ENCODE results near the gene TREM2. TPM values are rescaled to one million over a fixed set of nuclear protein-coding genes. Genes with fewer than 3 reads are reported as not detected.

Gene TREM2
- total and polyA plus RNA-seq, 10 of the 15 experiments (the other 5 are each of a cell fraction or from before 2014, with no cell fraction given), result not detected

DNA sequence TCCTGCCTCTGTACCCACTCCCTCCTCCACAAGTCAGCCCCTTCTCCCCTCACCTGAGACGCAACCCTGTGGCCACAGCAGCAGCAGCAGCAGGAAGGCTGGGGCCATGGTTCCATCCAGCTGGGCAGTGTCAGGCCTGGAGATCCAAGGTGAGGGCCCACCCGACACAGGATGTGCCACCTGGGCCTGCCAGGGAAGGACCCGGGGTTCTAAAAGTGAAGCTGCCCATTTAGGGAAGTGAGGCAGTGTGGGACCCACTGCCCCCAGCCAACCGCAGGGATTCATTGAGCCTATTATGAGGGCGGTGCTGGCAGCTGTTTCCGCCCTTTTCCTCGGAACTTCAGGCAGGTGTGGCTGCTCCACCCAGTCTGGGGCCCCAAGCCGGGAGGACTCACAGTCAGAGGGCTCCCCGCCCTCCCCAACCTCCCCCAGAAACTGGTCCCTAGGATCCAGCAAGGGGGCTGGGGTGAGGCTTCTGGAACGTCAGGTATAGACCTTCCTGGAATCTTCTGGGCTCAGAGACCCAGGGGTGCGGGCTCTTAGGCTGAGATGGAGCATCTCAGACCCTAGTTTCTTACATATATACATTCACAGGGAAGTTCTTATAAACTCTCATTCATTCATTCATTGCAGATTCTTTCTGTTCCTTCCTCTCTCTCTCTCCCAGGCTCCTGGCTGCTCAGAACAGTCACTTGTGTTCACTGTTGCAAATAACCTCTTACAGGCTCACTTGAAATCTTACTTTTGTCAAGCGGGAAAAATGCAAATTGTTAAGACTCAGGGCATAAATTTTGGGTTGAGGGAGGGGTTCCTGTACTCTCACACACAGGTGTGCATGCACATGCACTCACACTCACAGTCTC lies 38.2 kb upstream of the TREM2 start, which contains the start of gene TREML2:
Gene TREML2, minus strand, starts transcription at position 249 of the 863 bp plus-strand sequence. Its CDS starts 141 bp downstream, at position 108.
- in situ Hi-C loops (cut with MboI) (no loop called here), intact Hi-C loops (cut with micrococcal nuclease; ENCODE audit: unreplicated experiment) (no loop called here)
- no peaks in the 10 kb centered on the region for H3K36me3 ChIP-seq (ENCODE audit: control insufficient read depth in 2 of 2, insufficient read depth in 2 of 2, low read length in 1 of 2)
- 23% methylated on average over 12 of the region's 12 CpGs for WGBS (ENCODE audit: insufficient coverage, insufficient replicate concordance, low lambda C conversion rate, missing lambda C conversion rate)
- ATAC-seq (peak; percentile 75), FAIRE-seq (no peak), DNase-seq (ENCODE audit: low read depth, low spot score) (no peak)
- H3K4me3 ChIP-seq, result peak within 1 kb of the TSS; percentile 37
- ChIA-PET POLR2A (interaction anchor here (1.2 to 2.2 kb wide), 5 partner anchors 87 to 132 kb away, joined by 3 to 11 read pairs (median 4); partner anchors contain the start of genes NFYA and OARD1), RAD21 (ENCODE audit: unreplicated experiment) (interaction anchor here (0.6 to 3.2 kb wide), 9 partner anchors 87 to 331 kb away, joined by 3 to 30 read pairs (median 5); partner anchors contain the start of genes NCR2 and TREM1), CTCF (interaction anchor here (0.9 to 3.2 kb wide), 9 partner anchors 18 to 167 kb away, joined by 3 to 26 read pairs (median 4); partner anchors contain the start of gene NCR2), SMC1A (ENCODE audit: uncharacterized antibody, unreplicated experiment) (interaction anchor here (0.6 to 3.5 kb wide), 17 partner anchors 9 to 167 kb away, joined by 3 to 27 read pairs (median 5); no protein-coding TSS in a partner anchor)
- peaks cover 2% of the 10 kb centered on the region; the same call in 1 of the 2 replicates for H3K79me2 ChIP-seq (ENCODE audit: control insufficient read depth, insufficient read depth, low read length)
- no TSS peak for BruUV-seq (replicated peaks)
- no peaks in the 10 kb centered on the region for H4K20me1 ChIP-seq (ENCODE audit: control insufficient read depth, insufficient read depth)
- no peaks in the 10 kb centered on the region for H3K27me3 ChIP-seq (replicated peaks in 1 of 2; ENCODE audit: control insufficient read depth in 2 of 2, insufficient read depth in 2 of 2, low read length in 1 of 2)
- no peaks in the 10 kb centered on the region for H3K9me3 ChIP-seq (replicated peaks; ENCODE audit: control insufficient read depth, insufficient read depth, low read length)
- H3K27ac ChIP-seq (ENCODE audit: control insufficient read depth, insufficient read depth), result peak within 1 kb of the TSS; percentile 94
- peak within 1 kb of the TSS; percentile 81 for H2AFZ ChIP-seq (ENCODE audit: control insufficient read depth, low read depth, low read length)
- peaks cover 32% of the 10 kb centered on the region for H3K4me1 ChIP-seq (ENCODE audit: control insufficient read depth, insufficient read depth, low read length)
- peak within 1 kb of the TSS; percentile 82 for H3K4me2 ChIP-seq (ENCODE audit: control insufficient read depth, insufficient read depth)
- H3K9ac ChIP-seq (ENCODE audit: control insufficient read depth, insufficient read depth, low read length), result peak within 1 kb of the TSS; percentile 76
- TF ChIP-seq ETV6 (conservative IDR thresholded peaks at IDR 0.05 in 1 of 2, IDR thresholded peaks at IDR 0.05 in 1 of 2; ENCODE audit: borderline replicate concordance in 1 of 2, low read depth in 1 of 2) (no peak), GABPA (IDR thresholded peaks at IDR 0.05; ENCODE audit: low read depth) (no peak), SPI1 (IDR thresholded peaks at IDR 0.05; ENCODE audit: borderline replicate concordance, insufficient read depth, low read depth, low read length) (peak; percentile 78), SRF (IDR thresholded peaks at IDR 0.05; ENCODE audit: low read depth in 2 of 2, low read length in 2 of 2) (peak; percentile 54 to 70; a peak in 1 of 4 replicates), DPF2 (IDR thresholded peaks at IDR 0.05) (0 out of 2 replicates have a peak, but pooled peaks have one; percentile 16), KLF5 (IDR thresholded peaks at IDR 0.05; ENCODE audit: partially characterized antibody) (no peak), MTA2 (IDR thresholded peaks at IDR 0.05; ENCODE audit: low read depth) (peak; percentile 55; the same call in 1 of the 2 replicates), ZNF24 (IDR thresholded peaks at IDR 0.05) (peak; percentile 70), TAF1 (IDR thresholded peaks at IDR 0.05; ENCODE audit: borderline replicate concordance, low read depth, low read length) (0 out of 2 replicates have a peak, but pooled peaks have one; percentile 13), EED (IDR thresholded peaks at IDR 0.05; ENCODE audit: low read depth) (peak; percentile 84), GATAD2B (conservative IDR thresholded peaks at IDR 0.05; ENCODE audit: low read depth) (peak; percentile 45; the same call in 1 of the 2 replicates), HCFC1 (IDR thresholded peaks at IDR 0.05; ENCODE audit: low read length) (0 out of 2 replicates have a peak, but pooled peaks have one; percentile 17), HDGF (IDR thresholded peaks at IDR 0.05) (peak; percentile 76; the same call in 1 of the 2 replicates), POLR2A (IDR thresholded peaks at IDR 0.05; ENCODE audit: low read depth, low read length) (0 out of 2 replicates have a peak, but pooled peaks have one; percentile 32), IKZF1 (conservative IDR thresholded peaks at IDR 0.05) (peak; percentile 72), TCF3 (IDR thresholded peaks at IDR 0.05; ENCODE audit: borderline replicate concordance, insufficient read depth, low read depth, low read length) (0 out of 2 replicates have a peak, but pooled peaks have one; percentile 43)
- TF ChIP-seq, protein P1, sequence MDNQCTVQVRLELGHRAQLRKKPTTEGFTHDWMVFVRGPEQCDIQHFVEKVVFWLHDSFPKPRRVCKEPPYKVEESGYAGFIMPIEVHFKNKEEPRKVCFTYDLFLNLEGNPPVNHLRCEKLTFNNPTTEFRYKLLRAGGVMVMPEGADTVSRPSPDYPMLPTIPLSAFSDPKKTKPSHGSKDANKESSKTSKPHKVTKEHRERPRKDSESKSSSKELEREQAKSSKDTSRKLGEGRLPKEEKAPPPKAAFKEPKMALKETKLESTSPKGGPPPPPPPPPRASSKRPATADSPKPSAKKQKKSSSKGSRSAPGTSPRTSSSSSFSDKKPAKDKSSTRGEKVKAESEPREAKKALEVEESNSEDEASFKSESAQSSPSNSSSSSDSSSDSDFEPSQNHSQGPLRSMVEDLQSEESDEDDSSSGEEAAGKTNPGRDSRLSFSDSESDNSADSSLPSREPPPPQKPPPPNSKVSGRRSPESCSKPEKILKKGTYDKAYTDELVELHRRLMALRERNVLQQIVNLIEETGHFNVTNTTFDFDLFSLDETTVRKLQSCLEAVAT (IDR thresholded peaks at IDR 0.05), result peak; percentile 15; the same call in 1 of the 2 replicates
- TF ChIP-seq, protein P2, sequence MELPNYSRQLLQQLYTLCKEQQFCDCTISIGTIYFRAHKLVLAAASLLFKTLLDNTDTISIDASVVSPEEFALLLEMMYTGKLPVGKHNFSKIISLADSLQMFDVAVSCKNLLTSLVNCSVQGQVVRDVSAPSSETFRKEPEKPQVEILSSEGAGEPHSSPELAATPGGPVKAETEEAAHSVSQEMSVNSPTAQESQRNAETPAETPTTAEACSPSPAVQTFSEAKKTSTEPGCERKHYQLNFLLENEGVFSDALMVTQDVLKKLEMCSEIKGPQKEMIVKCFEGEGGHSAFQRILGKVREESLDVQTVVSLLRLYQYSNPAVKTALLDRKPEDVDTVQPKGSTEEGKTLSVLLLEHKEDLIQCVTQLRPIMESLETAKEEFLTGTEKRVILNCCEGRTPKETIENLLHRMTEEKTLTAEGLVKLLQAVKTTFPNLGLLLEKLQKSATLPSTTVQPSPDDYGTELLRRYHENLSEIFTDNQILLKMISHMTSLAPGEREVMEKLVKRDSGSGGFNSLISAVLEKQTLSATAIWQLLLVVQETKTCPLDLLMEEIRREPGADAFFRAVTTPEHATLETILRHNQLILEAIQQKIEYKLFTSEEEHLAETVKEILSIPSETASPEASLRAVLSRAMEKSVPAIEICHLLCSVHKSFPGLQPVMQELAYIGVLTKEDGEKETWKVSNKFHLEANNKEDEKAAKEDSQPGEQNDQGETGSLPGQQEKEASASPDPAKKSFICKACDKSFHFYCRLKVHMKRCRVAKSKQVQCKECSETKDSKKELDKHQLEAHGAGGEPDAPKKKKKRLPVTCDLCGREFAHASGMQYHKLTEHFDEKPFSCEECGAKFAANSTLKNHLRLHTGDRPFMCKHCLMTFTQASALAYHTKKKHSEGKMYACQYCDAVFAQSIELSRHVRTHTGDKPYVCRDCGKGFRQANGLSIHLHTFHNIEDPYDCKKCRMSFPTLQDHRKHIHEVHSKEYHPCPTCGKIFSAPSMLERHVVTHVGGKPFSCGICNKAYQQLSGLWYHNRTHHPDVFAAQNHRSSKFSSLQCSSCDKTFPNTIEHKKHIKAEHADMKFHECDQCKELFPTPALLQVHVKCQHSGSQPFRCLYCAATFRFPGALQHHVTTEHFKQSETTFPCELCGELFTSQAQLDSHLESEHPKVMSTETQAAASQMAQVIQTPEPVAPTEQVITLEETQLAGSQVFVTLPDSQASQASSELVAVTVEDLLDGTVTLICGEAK (IDR thresholded peaks at IDR 0.05; ENCODE audit: borderline replicate concordance), result no peak
